Gastrocnemius medialis (tissue), 4 donors: ENCODE measurements around the gene SPRY4.

Experiments
- CTCF ChIP-seq, 5 experiments: fragments of 450-650 bp in 3 of 5; fragments of 200-600 bp in 2 of 5; sonication (generic) in 2 of 5; IDR thresholded peaks in 4 of 5; conservative IDR thresholded peaks in 1 of 5; 1 replicate in 4 of 5; 2 replicates in 1 of 5; pipeline ENCODE4 v1.5.1; 2016 to 2019; ENCODE audit warnings: antibody characterized with exemption in 5 of 5, mild to moderate bottlenecking in 3 of 5, moderate library complexity in 3 of 5
- POLR2A ChIP-seq, 2 donors: fragments of 450-650 bp; IDR thresholded peaks; one replicate each; pipeline ENCODE4 v1.6.1; 2017; ENCODE audit warnings: antibody characterized with exemption in 2 of 2, mild to moderate bottlenecking in 2 of 2, moderate library complexity in 2 of 2

- TF ChIP-seq CTCF (IDR thresholded peaks at IDR 0.05 in 4 of 5, conservative IDR thresholded peaks at IDR 0.05 in 1 of 5) (no peak), POLR2A (IDR thresholded peaks at IDR 0.05) (no peak)
Measured at GRCh38 chr5:142303565-142303964, 21.3 kb downstream of the SPRY4 start.
